Keratinocyte (primary cell): ENCODE results near the gene PLAC1. TPM values are rescaled to one million over a fixed set of nuclear protein-coding genes. Genes with fewer than 3 reads are reported as not detected.

Source experiments
- DNase-seq: peaks from one replicate; pipeline ENCODE4 v3.0.0-alpha.2; 2011; ENCODE audit warnings: low read depth, missing footprints, low spot score
- FAIRE-seq: peaks from 2 replicates; lab custom pipeline; 2011; peaks lifted over from hg19 to GRCh38; lab: Jason Lieb, UNC
- H2AFZ ChIP-seq: 2 replicates; pipeline ENCODE4 v1.6.0; 2012; ENCODE audit warnings: low read length, control low read depth, inconsistent platforms; ENCODE audit not compliant: control insufficient read depth
- H3K27ac ChIP-seq: 2 replicates; pipeline ENCODE4 v1.5.1; 2011; ENCODE audit warnings: low read length; ENCODE audit not compliant: control insufficient read depth, insufficient read depth
- H3K27me3 ChIP-seq: 3 replicates; pipeline ENCODE4 v1.6.0; 2011; ENCODE audit warnings: low read length; ENCODE audit not compliant: control insufficient read depth, insufficient read depth; ENCODE audit errors: extremely low read depth
- H3K36me3 ChIP-seq, 2 experiments: 2 replicates in 1 of 2; 3 replicates in 1 of 2; pipeline ENCODE4 v1.5.1; 2011; ENCODE audit warnings: low read length in 2 of 2, mild to moderate bottlenecking in 1 of 2; ENCODE audit not compliant: control insufficient read depth in 2 of 2, insufficient read depth in 2 of 2; ENCODE audit errors: extremely low read depth in 1 of 2
- H3K4me1 ChIP-seq: 3 replicates; pipeline ENCODE4 v1.5.1; 2011; ENCODE audit warnings: low read length; ENCODE audit not compliant: control insufficient read depth, insufficient read depth; ENCODE audit errors: extremely low read depth
- H3K4me2 ChIP-seq: 3 replicates; pipeline ENCODE4 v1.6.0; 2011; ENCODE audit warnings: low read depth, low read length; ENCODE audit not compliant: control insufficient read depth, insufficient read depth; ENCODE audit errors: extremely low read depth
- H3K4me3 ChIP-seq, 3 experiments: fragments of 200-600 bp in 1 of 3; sonication (generic) in 1 of 3; 2 replicates in 2 of 3; 3 replicates in 1 of 3; pipeline ENCODE4 v1.5.1; 2011 to 2016; ENCODE audit warnings: low read length in 3 of 3, mild to moderate bottlenecking in 3 of 3, control low read depth in 2 of 3, inconsistent platforms in 1 of 3, low read depth in 1 of 3, mixed read lengths in 1 of 3, mixed run types in 1 of 3, moderate library complexity in 1 of 3; ENCODE audit not compliant: control insufficient read depth in 2 of 3, insufficient read depth in 2 of 3; ENCODE audit errors: extremely low read depth in 1 of 3
- H3K79me2 ChIP-seq: 2 replicates; pipeline ENCODE4 v1.6.0; 2012; ENCODE audit warnings: low read length; ENCODE audit not compliant: control insufficient read depth, insufficient read depth
- H3K9ac ChIP-seq: 3 replicates; pipeline ENCODE4 v1.6.0; 2011; ENCODE audit warnings: low read length; ENCODE audit not compliant: control insufficient read depth, insufficient read depth; ENCODE audit errors: extremely low read depth
- H3K9me1 ChIP-seq: 3 replicates; pipeline ENCODE4 v1.6.0; 2011; ENCODE audit warnings: low read length; ENCODE audit not compliant: control insufficient read depth, insufficient read depth; ENCODE audit errors: extremely low read depth
- H3K9me3 ChIP-seq: 2 replicates; pipeline ENCODE4 v1.5.1; 2012; ENCODE audit warnings: low read depth, low read length; ENCODE audit not compliant: control insufficient read depth
- H4K20me1 ChIP-seq: 3 replicates; pipeline ENCODE4 v1.6.0; 2011; ENCODE audit warnings: low read length; ENCODE audit not compliant: control insufficient read depth, insufficient read depth; ENCODE audit errors: extremely low read depth
- CTCF ChIP-seq, 3 experiments: IDR thresholded peaks in 1 of 3; conservative IDR thresholded peaks in 1 of 3; optimal IDR thresholded peaks in 1 of 3; 2 replicates in 2 of 3; 3 replicates in 1 of 3; pipeline versions ENCODE3 to v1.5.1; 2011; ENCODE audit warnings: low read length in 3 of 3, mild to moderate bottlenecking in 3 of 3, moderate library complexity in 2 of 3, control low read depth in 1 of 3, inconsistent platforms in 1 of 3; ENCODE audit not compliant: insufficient read depth in 2 of 3; ENCODE audit errors: extremely low read depth in 1 of 3
- EZH2 ChIP-seq: IDR thresholded peaks from one replicate; pipeline ENCODE4 v1.6.1; 2012; ENCODE audit warnings: inconsistent platforms, mild to moderate bottlenecking, low read length, moderate library complexity
- dilution Hi-C: fragments of 300-500 bp; cut with MboI; formaldehyde crosslinking; loops from one replicate; pipeline ENCODE4 v1.7.0; 2020; ENCODE audit warnings: low sequenced_read_pairs; ENCODE audit not compliant: extremely low pct_ligation_motif_present
- polyA plus RNA-seq, 5 experiments: library from polyadenylated mRNA; depleted of rRNA in 3 of 5; stranded (reverse) in 3 of 5; stranded (forward) in 1 of 5; unstranded in 1 of 5; fragments of >200 nt; gene quantifications; 1 replicate in 1 of 5; 2 replicates in 3 of 5; 3 replicates in 1 of 5; pipeline versions ENCODE4 v1.2.1 to v1.2.3, GENCODE V29; 2011 to 2012; ENCODE audit warnings: missing spikeins in 2 of 5, low read depth in 1 of 5, low replicate concordance in 1 of 5

Gene PLAC1
- polyA plus RNA-seq, 1 donor (not counting 4 experiments of a cell fraction or from before 2014, with no cell fraction given), result 8.5 TPM

DNA sequence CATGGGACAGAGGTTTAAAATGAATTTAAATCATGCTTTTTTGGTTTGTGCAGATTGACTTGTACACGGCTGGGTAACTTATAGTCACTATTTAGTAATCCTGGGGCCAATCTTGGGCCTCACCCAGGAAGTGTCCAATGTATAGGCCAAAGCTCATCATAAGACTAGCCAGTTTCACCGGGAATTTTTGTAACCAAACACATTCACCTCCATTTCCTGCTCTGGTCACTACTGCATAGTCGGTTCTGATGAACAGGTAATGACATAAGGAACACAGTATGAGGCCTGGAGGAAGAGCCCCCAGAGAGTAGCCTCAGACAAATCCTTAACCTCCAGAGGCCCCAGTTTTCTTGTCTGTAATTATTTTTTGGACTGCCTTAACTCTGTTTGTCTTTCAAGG is 116.4 kb downstream of the PLAC1 start:
- H3K9me3 ChIP-seq, result no peaks in the 10 kb centered on the region
- H3K79me2 ChIP-seq, result no peaks in the 10 kb centered on the region
- H3K4me3 ChIP-seq, result no peak overlapping the region
- no peaks in the 10 kb centered on the region for H4K20me1 ChIP-seq
- H3K4me2 ChIP-seq, result no peak overlapping the region
- peaks cover 10% of the 10 kb centered on the region for H3K4me1 ChIP-seq
- no peak for DNase-seq
- no peak for TF ChIP-seq EZH2
- no peak for TF ChIP-seq CTCF (optimal IDR thresholded peaks at IDR 0.05 in 1 of 3, IDR thresholded peaks at IDR 0.05 in 1 of 3, conservative IDR thresholded peaks at IDR 0.05 in 1 of 3; ENCODE audit: extremely low read depth in 1 of 3, insufficient read depth in 2 of 3, low read length in 3 of 3)
- H3K9ac ChIP-seq, result no peak overlapping the region
- no peaks in the 10 kb centered on the region for H3K9me1 ChIP-seq
- dilution Hi-C loops, result no loop called here
- H3K27me3 ChIP-seq, result no peaks in the 10 kb centered on the region
- no peak overlapping the region for H2AFZ ChIP-seq
- H3K27ac ChIP-seq, result no peak overlapping the region
- H3K36me3 ChIP-seq, result no peaks in the 10 kb centered on the region
- FAIRE-seq, result no peak

GRCh38 chrX:134538316-134538715 is 120.0 kb downstream of the PLAC1 start:
- H3K4me1 ChIP-seq, result peaks cover 10% of the 10 kb centered on the region

More at GRCh38 chrX:134538316-134538715, 120.0 kb downstream of the PLAC1 start:
- Histone ChIP-seq H3K4me3 (no peak overlapping the region), H3K9me1 (no peaks in the 10 kb centered on the region), H3K79me2 (no peaks in the 10 kb centered on the region), H2AFZ (no peak overlapping the region), H3K27me3 (no peaks in the 10 kb centered on the region), H3K27ac (no peak overlapping the region), H3K36me3 (no peaks in the 10 kb centered on the region), H3K4me2 (no peak overlapping the region), H4K20me1 (no peaks in the 10 kb centered on the region), H3K9me3 (no peaks in the 10 kb centered on the region), H3K9ac (no peak overlapping the region)
- DNase-seq (no peak), FAIRE-seq (no peak)
- dilution Hi-C loops, result no loop called here
- TF ChIP-seq EZH2 (no peak), CTCF (optimal IDR thresholded peaks at IDR 0.05 in 1 of 3, IDR thresholded peaks at IDR 0.05 in 1 of 3, conservative IDR thresholded peaks at IDR 0.05 in 1 of 3; ENCODE audit: extremely low read depth in 1 of 3, insufficient read depth in 2 of 3, low read length in 3 of 3) (no peak)
